HG03575 (cell line): ENCODE measurements around the gene TRAPPC14.
A peak's percentile ranks its signal among the peaks of the same experiment; 100 is the strongest.
"Not testable (repeated sequence)": the region's sequence is repeated elsewhere in the genome, so short reads cannot be mapped to it uniquely, and the experiment has no call there.

Experiments
- ATAC-seq: cut with Tn5 transposase; IDR thresholded peaks from one replicate; pipeline ENCODE4 v1.9.1; 2021; ENCODE audit not compliant: unreplicated experiment, insufficient number of reproducible peaks, low FRiP score; ENCODE audit errors: extremely low read depth

Gene TRAPPC14

DNA sequence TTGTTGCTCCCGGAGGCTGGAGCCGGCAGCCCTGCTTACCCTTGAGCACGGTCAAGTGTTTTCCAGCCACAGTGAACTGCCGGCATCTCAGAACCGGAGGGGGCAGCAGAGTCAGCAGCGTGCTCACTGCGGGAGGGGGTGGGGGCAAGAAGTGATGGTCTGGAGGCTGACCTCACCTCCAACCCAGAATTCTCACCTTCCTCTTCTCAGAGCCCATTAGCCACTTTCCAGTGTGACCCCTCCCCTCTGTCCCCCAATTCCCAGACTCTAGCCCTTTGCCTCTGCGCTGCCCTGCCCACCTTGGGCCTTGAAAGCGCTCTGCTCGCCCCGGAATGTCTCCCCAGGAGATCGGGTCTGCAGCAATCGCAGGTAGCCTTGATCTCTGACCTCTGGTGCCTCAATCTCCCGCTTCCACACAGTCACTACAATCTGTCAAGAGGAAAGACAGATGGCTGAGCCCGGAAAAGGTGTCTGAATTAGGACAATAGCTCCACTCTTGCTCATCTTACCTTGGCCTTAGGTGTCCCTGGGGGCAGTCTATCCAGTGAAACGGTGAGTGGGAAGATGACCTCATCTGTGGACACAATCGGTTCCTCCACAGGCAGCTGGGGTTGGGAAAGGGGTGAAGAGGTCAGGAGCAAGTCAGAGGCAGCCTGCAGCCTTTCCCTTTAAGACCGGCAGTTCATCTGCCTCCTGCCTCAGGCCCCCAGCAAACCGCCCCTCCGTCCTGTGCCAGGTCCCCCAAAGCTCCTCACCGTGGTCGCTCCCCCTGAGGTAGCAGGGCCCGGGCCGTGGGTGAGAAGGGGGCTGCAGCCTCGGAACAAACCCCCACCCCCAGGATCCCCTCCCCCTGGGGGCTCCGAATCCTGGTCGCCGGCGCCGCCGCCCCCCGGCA, 942 bp downstream of the TRAPPC14 start:
- ATAC-seq = no peak

DNA sequence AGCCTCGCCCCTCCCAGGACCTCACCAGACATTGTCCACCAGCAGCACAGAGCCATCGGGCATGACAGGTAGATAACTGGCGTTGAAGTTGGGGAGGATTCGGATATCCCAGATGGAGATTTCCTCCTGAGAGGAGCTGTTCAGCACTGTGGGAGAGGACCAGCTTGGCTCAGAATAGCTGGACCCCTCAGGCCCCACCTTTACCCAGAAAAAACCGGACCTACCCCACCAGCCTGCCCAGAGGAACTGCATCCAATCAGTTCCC, 1.5 kb downstream of the TRAPPC14 start:
- no peak for ATAC-seq

DNA sequence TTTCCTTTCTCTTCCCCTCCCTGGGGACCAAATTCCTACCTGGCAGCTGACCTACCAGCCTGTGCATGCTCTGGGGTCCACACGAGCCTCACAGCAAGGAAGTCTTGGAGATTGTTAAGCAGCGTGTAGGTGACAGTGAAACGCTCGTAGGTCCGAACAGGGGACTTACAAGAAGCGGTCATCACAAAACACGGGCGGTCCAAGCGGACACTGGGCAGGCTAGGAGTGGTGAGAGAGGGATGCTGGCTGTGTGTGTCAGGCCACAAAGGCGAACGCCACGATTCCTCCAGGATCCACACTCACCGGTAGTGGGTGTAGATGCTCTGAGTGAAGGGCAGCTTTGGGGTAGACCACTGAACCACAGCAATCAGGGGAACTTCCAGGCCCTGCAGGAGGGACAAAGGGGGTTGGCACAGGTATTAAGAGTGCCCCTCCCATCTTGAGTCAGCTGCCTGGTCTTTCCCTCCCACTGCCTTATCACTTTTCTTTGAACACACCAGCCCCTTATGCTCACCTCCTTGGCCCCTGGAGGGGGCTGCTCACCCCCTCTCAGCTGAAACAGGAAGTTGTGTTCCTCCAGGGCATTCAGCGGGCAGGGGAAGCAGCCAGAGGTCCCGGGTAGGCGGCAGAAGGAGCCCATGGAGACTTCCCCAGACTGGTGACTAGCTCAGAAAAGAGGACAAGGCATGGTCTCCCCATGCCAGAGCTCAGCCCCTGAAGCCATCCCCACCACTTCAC, 2.0 kb downstream of the TRAPPC14 start:
- no peak for ATAC-seq

DNA sequence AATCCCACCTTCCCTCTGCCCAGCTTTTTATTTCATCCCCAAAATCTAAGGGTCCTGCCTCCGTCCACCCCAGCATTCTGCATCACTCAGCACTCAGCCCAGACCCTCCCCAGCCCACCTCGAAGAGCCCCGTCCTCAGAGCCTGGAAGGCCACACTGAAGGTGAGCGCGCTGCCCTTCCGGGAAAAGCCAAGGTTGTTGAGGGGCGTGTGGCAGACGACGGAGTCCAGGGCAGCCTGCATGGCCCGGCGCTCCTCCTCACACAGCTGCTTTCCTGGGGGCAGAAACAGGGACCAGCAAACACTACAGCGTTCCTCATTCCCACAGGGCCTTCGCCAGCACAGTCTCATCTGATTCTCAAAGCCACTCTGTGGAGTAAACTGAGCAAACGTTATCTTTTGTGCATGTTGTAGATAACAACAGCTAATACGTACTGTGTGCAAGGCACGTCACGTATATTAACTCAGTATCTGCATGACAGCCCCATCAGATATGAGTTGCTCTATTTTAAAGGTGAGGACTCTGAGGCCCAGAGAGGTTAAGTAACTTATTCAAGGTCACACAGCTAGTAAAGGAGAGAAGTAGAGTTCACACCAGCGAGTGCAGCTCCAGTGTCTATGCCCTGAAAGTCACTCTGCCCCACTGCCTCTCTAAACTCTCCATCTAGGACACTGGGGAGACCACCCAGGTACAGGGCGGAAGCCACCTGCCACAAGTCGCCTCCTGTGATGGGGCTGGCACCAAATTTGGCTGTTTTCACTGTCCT, 2.8 kb downstream of the TRAPPC14 start:
- no peak for ATAC-seq

DNA sequence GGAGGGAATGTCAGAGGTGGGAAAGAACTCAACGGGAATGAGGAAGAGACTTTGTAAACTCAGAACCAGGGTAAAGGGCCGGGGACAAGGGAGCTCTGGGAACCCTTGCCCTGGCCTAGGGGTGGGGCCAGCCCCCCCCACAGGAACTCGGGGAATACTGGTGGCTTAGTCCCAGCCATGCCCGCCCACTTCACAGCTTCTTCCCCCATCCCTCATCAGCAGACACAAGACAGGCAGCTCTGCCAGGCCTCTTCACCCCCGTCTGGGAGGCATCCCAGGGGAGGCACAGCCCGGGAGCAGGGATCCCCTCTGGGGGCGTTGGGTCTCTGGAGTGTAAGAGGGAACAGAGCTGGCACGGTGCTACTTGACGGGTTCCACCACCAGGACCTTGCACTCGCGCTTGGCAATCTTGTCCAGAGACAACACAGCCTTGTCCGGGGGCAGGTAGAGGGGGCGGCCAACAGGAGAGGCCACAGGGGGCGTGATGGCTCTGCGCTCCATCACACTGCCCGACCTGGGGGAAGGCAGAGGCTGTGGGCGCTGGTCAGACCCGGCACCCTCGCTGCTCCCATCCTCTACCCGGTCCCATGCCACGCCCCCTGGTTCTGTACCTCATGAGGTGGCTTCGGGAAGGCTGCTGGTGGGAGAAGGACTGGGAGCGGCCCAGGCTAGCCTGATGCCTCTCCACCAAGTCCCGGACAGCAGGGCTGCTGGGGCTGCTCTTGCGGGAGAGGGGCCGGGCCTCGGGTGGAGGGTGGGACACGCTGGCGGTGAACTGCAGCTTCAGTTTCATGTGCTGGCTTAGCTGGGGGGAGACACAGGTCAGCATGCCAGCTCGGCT, 3.7 kb downstream of the TRAPPC14 start:
- no peak for ATAC-seq

DNA sequence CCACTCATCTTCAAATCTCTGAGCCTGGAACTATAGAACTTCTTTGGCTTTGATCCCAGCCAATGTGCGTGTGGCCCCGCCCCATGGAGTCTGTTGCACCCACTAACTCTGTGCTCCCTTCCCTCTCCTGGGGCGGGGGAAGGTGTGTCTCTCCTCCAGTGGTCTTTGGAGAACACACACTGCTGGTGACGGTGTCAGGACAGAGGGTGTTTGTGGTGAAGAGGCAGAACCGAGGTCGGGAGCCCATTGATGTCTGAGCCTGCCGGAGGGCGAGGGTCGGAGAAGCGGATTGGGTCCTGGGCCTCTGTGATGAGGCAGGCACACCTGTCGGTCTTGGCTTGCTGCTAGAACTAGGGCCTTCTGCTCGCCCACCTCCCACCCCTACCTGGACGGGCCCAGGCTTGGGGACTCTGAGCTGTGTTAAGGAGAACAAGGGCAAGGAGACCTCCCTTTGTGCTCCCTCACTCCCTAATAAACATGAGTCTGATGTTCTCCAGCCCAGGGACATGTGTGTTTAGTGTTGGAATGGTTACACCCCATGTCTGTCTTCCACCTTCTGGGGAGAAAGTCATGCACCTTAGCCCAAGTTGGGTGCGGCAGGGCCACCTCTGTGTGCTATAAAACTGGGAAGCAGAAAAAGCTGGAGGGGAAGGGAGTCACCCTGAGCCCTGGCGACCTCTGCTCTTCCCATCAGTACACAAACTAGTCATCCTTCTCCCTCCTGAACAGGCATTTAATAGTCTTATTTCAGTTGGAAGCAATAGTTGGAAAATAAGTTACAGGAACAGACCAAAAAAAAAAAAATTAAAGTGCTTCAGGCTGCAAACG, 4.6 kb downstream of the TRAPPC14 start:
- no peak for ATAC-seq

DNA sequence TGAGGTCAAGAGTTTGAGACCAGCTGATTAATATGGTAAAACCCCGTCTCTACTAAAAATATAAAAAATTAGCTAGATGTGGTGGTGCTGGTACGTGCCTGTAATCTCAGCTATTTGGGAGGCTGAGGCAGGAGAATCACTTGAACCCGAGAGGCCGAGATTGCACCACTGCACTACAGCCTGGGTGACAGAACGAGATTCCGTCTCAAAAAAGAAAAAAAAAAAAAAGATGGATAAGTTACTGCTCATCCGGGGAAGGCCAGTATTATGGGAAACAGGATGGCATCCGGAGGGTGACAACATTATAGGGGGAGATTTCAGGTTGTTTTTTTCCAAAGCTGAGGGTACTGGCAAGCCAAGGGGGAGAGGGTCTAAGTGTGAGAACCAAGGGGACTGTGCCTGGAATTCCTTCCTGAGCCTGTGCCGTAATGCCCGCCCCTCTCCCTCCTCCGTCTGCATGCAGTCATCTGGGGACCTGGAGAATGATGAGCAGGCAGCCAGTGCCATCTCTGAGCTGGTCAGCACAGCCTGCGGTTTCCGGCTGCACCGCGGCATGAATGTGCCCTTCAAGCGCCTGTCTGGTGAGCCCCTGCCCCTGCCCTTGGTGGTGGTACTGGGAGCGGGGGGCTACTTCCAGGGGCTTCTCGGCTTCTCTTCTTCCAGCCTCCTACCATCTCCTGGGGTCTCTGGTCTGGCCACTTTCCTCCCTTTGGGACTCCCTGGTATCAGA, 5.4 kb downstream of the TRAPPC14 start:
- ATAC-seq = no peak

DNA sequence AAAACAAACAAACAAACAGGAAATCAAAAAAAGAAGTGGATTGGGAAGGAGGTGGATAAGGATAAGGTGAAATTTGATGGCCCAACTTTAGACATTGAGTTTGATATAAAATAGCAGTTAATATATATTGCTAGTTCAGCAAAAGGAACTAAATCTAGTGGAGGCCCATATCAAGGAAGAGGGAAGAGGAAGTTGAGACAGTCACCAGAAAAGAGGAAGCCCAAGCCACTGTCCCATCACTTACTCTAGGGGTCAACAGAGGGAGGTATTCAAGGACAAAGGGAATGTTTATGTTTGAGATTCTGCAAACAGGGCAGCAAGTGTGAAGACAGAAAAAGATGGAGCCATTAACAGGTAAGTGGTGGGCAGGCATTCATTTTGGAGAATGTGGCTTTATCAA, 6.1 kb downstream of the TRAPPC14 start:
- ATAC-seq = no peak

DNA sequence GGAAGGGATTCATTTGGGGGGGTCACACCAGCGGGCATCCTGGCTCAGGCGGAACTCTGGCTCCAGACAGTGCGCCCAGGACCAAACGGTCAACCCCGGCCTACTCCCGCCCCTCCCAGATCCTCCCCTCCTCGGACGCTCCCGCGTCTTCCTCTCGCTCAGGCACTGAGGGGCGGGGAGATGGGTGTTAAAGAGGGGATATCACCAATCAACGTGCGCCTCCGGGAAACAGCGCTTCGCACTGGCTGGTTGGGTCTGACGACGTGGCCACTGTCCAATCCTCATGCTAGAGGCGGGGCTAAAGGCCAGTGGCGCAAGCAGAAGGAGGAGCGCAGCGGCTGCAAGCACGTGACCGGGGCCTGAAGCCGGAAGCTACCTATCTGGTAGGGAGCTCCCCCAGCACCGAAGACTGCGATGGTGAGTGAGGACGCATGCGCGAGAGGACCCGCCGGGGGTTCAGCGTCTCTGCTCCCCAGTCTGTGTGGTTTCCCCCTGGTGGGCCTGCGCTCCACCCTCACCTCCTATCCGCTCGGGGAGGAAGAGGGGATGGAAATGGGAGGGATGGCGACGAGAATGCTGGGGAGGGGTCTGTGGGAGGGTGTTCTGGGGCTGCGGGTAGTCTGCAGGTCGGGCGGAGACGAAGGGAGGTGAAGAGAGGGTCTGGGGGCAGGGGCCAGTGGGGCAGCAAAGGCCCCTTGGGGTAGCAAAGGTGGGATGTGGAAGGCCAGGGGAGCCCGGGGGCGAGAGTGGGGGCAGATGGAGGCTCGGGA, 9.8 kb downstream of the TRAPPC14 start, which contains the start of gene LAMTOR4:
Gene LAMTOR4, plus strand, starts transcription at position 360 of the 770 bp plus-strand sequence. Its CDS starts 55 bp downstream, at position 415.
- peak; percentile 94 for ATAC-seq

DNA sequence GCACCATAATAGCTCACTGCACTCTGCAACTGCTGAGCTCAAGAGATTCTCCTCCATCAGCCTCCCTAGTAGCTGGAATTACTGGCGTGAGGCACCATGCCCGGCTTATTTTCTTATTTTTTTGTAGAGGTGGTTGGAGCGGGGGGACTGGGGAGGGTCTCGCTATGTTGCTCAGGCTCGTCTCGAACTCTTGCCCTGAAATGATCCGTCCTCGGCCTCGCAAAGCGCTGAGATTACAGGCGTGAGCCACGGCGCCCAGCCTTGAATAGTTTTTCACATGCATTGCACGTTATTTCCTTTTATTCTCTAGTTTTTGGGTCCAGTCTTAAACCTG, 10.3 kb downstream of the TRAPPC14 start:
- ATAC-seq = no peak

DNA sequence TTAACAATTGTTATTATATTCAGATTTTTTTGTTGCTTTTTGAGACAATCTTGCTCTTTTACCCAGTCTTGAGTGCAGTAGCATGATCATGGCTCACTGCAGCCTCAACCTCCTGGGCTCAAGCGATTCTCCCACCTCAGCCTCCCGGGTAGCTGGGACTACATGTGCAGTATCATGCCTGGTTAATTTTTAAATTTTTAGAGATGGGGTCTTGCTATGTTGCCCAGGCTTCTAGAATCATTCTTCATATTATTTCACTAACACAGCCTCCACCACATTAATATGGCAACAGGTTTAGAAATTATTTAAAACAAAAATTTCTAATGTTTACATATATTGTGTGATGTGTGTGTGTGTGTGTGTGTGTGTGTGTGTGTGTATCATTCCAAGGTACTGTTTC, 11.2 kb downstream of the TRAPPC14 start:
- no peak for ATAC-seq

DNA sequence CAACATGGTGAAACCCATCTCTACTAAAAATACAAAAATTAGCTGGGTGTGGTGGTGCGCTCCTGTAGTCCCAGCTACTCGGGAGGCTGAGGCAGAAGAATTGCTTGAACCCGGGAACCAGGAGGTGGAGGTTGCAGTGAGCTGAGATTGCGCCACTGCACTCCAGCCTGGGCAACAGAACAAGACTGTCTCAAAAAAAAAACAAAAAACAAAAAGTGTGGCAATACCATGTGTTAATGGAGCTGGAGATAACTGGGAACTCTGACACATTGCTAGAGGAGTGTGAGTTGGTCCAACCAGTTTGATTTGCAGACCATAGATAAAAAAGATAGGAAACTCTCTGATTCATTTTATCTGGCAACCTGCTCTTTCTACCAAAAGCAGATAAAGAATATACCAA, 12.2 kb downstream of the TRAPPC14 start:
- not testable (repeated sequence) for ATAC-seq

DNA sequence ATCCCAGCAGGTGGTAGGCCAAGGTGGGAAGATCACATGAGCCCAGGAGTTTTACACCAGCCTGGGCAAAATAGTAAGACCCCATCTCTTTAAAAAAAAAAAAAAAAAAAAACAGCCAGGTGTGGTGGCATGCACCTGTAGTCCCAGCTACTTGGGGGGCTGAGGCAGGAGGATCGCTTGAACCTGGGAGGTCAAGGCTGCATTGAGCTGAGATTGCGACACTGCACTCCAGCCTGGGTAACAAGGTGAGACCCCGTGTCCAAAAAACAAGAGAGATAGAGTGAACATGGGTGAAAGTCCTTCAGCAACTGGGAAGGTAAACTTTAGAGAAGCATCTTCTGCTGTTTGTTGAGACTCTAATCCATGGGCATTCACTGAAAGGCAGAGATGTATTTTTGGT, 16.1 kb downstream of the TRAPPC14 start:
- no peak for ATAC-seq

DNA sequence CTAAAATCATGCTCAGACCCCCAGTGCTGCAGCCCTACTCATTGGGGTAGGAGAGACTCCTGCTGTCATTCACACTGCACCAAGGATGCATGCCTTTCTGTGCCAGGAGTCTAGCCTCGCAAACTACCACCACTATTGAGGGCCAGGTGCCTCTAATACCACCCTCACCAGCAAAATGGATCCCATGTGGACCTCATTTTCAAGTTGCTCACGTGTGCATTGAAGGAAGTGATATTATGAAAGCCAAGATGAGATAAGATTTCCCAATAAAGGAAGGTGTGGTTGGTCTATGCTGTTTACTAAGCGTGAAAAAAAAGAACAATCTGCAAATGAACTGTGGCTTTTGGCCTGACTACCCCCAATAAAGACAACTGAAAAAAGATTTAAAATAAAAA, 17.0 kb downstream of the TRAPPC14 start:
- ATAC-seq = no peak

DNA sequence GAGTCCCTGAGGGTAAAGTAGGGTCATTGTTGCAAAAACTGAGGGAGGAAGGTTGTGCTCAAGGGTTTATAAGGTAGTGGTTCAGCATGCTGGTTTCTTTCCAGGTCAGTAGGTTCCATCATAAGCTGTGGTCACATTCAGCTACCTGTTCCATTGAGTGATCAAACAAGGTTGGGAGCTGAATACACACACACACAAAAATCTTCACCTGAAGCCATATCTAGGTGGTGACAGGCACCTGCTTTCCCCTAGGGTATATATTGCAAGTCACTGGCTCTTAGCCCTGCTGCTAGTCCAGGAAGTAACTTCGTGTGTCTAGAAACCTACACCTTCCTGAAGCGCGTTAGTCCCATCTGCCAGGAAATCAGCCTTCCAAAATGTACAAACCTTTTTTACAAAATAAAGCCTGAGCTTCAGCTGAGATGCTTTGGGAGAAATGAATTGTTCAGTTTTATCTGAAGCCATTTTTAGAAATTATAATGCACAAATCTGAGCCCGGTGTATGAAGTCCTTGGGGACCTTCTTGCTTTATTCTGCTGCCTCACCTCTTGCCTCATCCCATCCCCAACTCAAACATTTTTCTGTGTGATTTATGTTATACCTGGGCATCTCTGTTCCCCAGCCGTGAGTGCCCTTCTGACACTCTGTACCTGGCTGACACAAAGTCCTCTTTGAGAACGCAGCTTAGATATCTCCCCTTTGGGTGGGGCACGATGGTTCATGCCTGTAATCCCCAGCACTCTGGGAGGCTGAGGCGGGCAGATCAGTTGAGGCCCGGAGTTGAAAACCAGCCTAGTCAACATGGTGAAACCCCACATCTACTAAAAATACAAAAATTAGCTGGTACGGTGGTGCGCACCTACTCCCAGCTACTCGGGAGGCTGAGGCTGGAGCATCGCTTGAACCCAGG, 20.4 kb downstream of the TRAPPC14 start:
- ATAC-seq = no peak

DNA sequence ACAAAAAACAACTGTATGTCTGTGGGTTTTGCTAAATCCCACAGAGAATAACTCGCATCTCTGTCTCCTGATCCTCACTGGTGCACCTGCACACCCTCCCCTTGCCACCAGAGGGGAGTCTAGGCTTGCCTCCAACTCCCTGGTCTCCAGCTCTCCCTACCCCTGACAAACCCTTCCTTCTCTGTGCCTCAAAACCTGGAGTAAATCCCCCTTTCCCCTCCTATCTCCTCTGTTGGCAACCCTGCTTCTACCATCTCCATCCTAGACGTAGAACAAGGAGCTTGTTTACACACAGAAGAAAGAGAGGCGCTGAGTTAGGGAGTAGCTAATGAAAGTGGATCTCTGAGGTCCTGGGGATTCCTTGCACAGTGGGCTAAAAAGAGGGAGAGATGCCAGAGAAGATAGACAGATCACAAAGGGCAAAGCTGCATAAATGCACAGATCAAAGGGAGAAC, 25.8 kb downstream of the TRAPPC14 start:
- no peak for ATAC-seq
